ENCODE measurements around the gene SMLR1. TPM values are rescaled to one million over a fixed set of nuclear protein-coding genes. Genes with fewer than 3 reads are reported as not detected.

Gene SMLR1
- total RNA-seq, 1 donor from 2014 or later: not detected

Other genes with a start within 250 kb of the SMLR1 start
- gene EPB41L2, start 235.8 kb downstream of the SMLR1 start, total RNA-seq: 23.8 and 24.1 TPM in 2 replicates